ENCODE results near the gene RALGAPA1. TPM values are rescaled to one million over a fixed set of nuclear protein-coding genes. Genes with fewer than 3 reads are reported as not detected.

Gene RALGAPA1
- total and polyA plus RNA-seq, 2 donors (not counting 1 experiment from before 2014, with no cell fraction given), result 7.2 to 34.5 TPM

- no peaks in the 10 kb centered on the region for H3K79me2 ChIP-seq (ENCODE audit: control insufficient read depth, insufficient read depth, low read length)
- H3K27ac ChIP-seq (ENCODE audit: insufficient read depth, low read length), result no peak overlapping the region
- H3K27me3 ChIP-seq (ENCODE audit: control insufficient read depth, insufficient read depth, low read length), result no peaks in the 10 kb centered on the region
- TF ChIP-seq EZH2 (IDR thresholded peaks at IDR 0.05; ENCODE audit: low read length, missing control alignments) (no peak), CTCF (conservative IDR thresholded peaks at IDR 0.05 in 1 of 2, IDR thresholded peaks at IDR 0.05 in 1 of 2; ENCODE audit: low read depth in 1 of 2, low read length in 2 of 2) (no peak)
- peak; percentile 36 to 81 for DNase-seq (ENCODE audit: low read depth in 2 of 2)
- H3K4me2 ChIP-seq (ENCODE audit: extremely low read depth, insufficient read depth, low read length), result no peak overlapping the region
- no peaks in the 10 kb centered on the region for H3K36me3 ChIP-seq (ENCODE audit: control insufficient read depth, insufficient read depth, low read length)
- H3K9ac ChIP-seq (ENCODE audit: insufficient read depth, low read length), result no peak overlapping the region
- H3K4me3 ChIP-seq (replicated peaks in 1 of 4; ENCODE audit: control extremely low read depth in 1 of 4, insufficient read depth in 1 of 4, low read depth in 3 of 4, low read length in 4 of 4), result no peak overlapping the region
- no peak overlapping the region for H2AFZ ChIP-seq (ENCODE audit: low read length)
- H3K4me1 ChIP-seq (ENCODE audit: control insufficient read depth, extremely low read depth, insufficient read depth, low read length), result no peaks in the 10 kb centered on the region
- no peaks in the 10 kb centered on the region for H4K20me1 ChIP-seq (ENCODE audit: control insufficient read depth, extremely low read depth, insufficient read depth, low read length)
- H3K9me3 ChIP-seq (ENCODE audit: control insufficient read depth, insufficient read depth, low read depth, low read length), result no peaks in the 10 kb centered on the region
These were observed 176.4 kb downstream of the RALGAPA1 start for GRCh38 chr14:35632676-35633075.

DNA sequence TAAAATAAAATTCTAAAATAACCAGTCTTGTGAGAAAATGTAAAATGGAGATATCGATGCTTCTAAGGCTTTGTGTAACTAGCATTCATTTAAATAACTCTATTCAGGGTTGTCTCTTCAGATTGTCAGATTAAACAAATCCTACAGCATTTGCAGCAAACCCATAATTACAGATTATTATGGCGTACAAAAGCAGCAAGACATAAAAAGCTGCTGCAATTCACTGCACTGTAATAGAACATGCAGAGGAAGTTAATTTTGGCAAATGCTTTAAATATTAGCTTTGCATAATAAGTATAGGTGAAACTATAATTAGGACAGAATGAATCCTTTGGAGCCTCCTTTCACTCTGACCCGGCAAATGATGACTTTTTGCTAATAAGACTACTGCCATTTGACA, 176.8 kb downstream of the RALGAPA1 start:
- H3K36me3 ChIP-seq (ENCODE audit: control insufficient read depth, insufficient read depth, low read length), result no peaks in the 10 kb centered on the region
- TF ChIP-seq EZH2 (IDR thresholded peaks at IDR 0.05; ENCODE audit: low read length, missing control alignments) (no peak), CTCF (conservative IDR thresholded peaks at IDR 0.05 in 1 of 2, IDR thresholded peaks at IDR 0.05 in 1 of 2; ENCODE audit: low read depth in 1 of 2, low read length in 2 of 2) (no peak)
- no peak overlapping the region for H3K4me2 ChIP-seq (ENCODE audit: extremely low read depth, insufficient read depth, low read length)
- H4K20me1 ChIP-seq (ENCODE audit: control insufficient read depth, extremely low read depth, insufficient read depth, low read length), result no peaks in the 10 kb centered on the region
- H3K27me3 ChIP-seq (ENCODE audit: control insufficient read depth, insufficient read depth, low read length), result no peaks in the 10 kb centered on the region
- DNase-seq (ENCODE audit: low read depth in 2 of 2), result no peak
- H3K79me2 ChIP-seq (ENCODE audit: control insufficient read depth, insufficient read depth, low read length), result no peaks in the 10 kb centered on the region
- no peaks in the 10 kb centered on the region for H3K9me3 ChIP-seq (ENCODE audit: control insufficient read depth, insufficient read depth, low read depth, low read length)
- H3K4me1 ChIP-seq (ENCODE audit: control insufficient read depth, extremely low read depth, insufficient read depth, low read length), result no peaks in the 10 kb centered on the region
- no peak overlapping the region for H3K27ac ChIP-seq (ENCODE audit: insufficient read depth, low read length)
- no peak overlapping the region for H3K4me3 ChIP-seq (replicated peaks in 1 of 4; ENCODE audit: control extremely low read depth in 1 of 4, insufficient read depth in 1 of 4, low read depth in 3 of 4, low read length in 4 of 4)
- H2AFZ ChIP-seq (ENCODE audit: low read length), result no peak overlapping the region
- H3K9ac ChIP-seq (ENCODE audit: insufficient read depth, low read length), result no peak overlapping the region

GRCh38 chr14:35631071-35631805, 177.9 kb downstream of the RALGAPA1 start:
- H3K4me1 ChIP-seq (ENCODE audit: control insufficient read depth, extremely low read depth, insufficient read depth, low read length), result no peaks in the 10 kb centered on the region
- no peak overlapping the region for H3K9ac ChIP-seq (ENCODE audit: insufficient read depth, low read length)
- H3K36me3 ChIP-seq (ENCODE audit: control insufficient read depth, insufficient read depth, low read length), result no peaks in the 10 kb centered on the region
- no peak overlapping the region for H2AFZ ChIP-seq (ENCODE audit: low read length)
- H4K20me1 ChIP-seq (ENCODE audit: control insufficient read depth, extremely low read depth, insufficient read depth, low read length), result no peaks in the 10 kb centered on the region
- H3K79me2 ChIP-seq (ENCODE audit: control insufficient read depth, insufficient read depth, low read length), result no peaks in the 10 kb centered on the region
- H3K4me3 ChIP-seq (replicated peaks in 1 of 4; ENCODE audit: control extremely low read depth in 1 of 4, insufficient read depth in 1 of 4, low read depth in 3 of 4, low read length in 4 of 4), result no peak overlapping the region
- TF ChIP-seq CTCF (conservative IDR thresholded peaks at IDR 0.05 in 1 of 2, IDR thresholded peaks at IDR 0.05 in 1 of 2; ENCODE audit: low read depth in 1 of 2, low read length in 2 of 2) (no peak), EZH2 (IDR thresholded peaks at IDR 0.05; ENCODE audit: low read length, missing control alignments) (no peak)
- H3K9me3 ChIP-seq (ENCODE audit: control insufficient read depth, insufficient read depth, low read depth, low read length), result no peaks in the 10 kb centered on the region
- H3K4me2 ChIP-seq (ENCODE audit: extremely low read depth, insufficient read depth, low read length), result no peak overlapping the region
- H3K27ac ChIP-seq (ENCODE audit: insufficient read depth, low read length), result no peak overlapping the region
- DNase-seq (ENCODE audit: low read depth in 2 of 2), result peak in 1 of 2 donors; percentile 5
- H3K27me3 ChIP-seq (ENCODE audit: control insufficient read depth, insufficient read depth, low read length), result no peaks in the 10 kb centered on the region

Data from fibroblast of lung (primary cell).